ENCODE results near the gene TP53BP2.

TP53BP2 gene

GRCh38 chr1:223788746-223789415 lies 56.9 kb downstream of the TP53BP2 start:
- DNase-seq, result peak; percentile 87

- DNase-seq, result no peak
Observed at GRCh38 chr1:223785808-223786207, 59.9 kb downstream of the TP53BP2 start.

- no peak for DNase-seq
Observed at GRCh38 chr1:223784541-223784940, 61.2 kb downstream of the TP53BP2 start.

- no peak for DNase-seq
Observed at GRCh38 chr1:223783676-223784075, 62.1 kb downstream of the TP53BP2 start.

GRCh38 chr1:223780949-223781348 lies 64.8 kb downstream of the TP53BP2 start:
- DNase-seq, result no peak

GRCh38 chr1:223780318-223780717 lies 65.4 kb downstream of the TP53BP2 start:
- no peak for DNase-seq

- no peak for DNase-seq
Observed at GRCh38 chr1:223776826-223777454, 68.8 kb downstream of the TP53BP2 start.

GRCh38 chr1:223776075-223776814 lies 69.5 kb downstream of the TP53BP2 start:
- peak; percentile 79 for DNase-seq

- DNase-seq, result no peak
Observed at GRCh38 chr1:223775711-223776074, 70.1 kb downstream of the TP53BP2 start.

- no peak for DNase-seq
Observed at GRCh38 chr1:223775054-223775453, 70.7 kb downstream of the TP53BP2 start.

- no peak for DNase-seq
Observed at GRCh38 chr1:223774134-223774814, 71.5 kb downstream of the TP53BP2 start.

- DNase-seq, result no peak
Observed at GRCh38 chr1:223772771-223773160, 73.0 kb downstream of the TP53BP2 start.

- DNase-seq, result peak; percentile 96
Observed at GRCh38 chr1:223771814-223772770, 73.7 kb downstream of the TP53BP2 start.

- no peak for DNase-seq
Observed at GRCh38 chr1:223771469-223771813, 74.3 kb downstream of the TP53BP2 start.

GRCh38 chr1:223770621-223771315 lies 75.0 kb downstream of the TP53BP2 start:
- no peak for DNase-seq

- no peak for DNase-seq
Observed at GRCh38 chr1:223765719-223766340, 79.9 kb downstream of the TP53BP2 start.

- DNase-seq, result peak; percentile 24
Observed at GRCh38 chr1:223765036-223765718, 80.6 kb downstream of the TP53BP2 start.

GRCh38 chr1:223763881-223764280 lies 81.9 kb downstream of the TP53BP2 start:
- DNase-seq, result no peak

- DNase-seq, result no peak
Observed at GRCh38 chr1:223763251-223763650, 82.5 kb downstream of the TP53BP2 start.

GRCh38 chr1:223761411-223761810 lies 84.3 kb downstream of the TP53BP2 start:
- DNase-seq, result no peak

- DNase-seq, result no peak
Observed at GRCh38 chr1:223760833-223761232, 84.9 kb downstream of the TP53BP2 start.

All from hematopoietic multipotent progenitor cell treated with erythropoietin and hydrocortisone succinate and interleukin-3 and kit ligand, for 4 days (in vitro differentiated cells).